Fibroblast of peridontal ligament (primary cell): Measurements from ENCODE around the gene ARL15.

ENCODE experiments used
- DNase-seq: peaks from one replicate; pipeline ENCODE4 v3.0.0-alpha.2; 2010; ENCODE audit errors: extremely low read depth

The ARL15 gene

GRCh38 chr5:54040804-54041203, 269.6 kb downstream of the ARL15 start:
- no peak for DNase-seq

GRCh38 chr5:54040018-54040417, 270.4 kb downstream of the ARL15 start:
- DNase-seq, result no peak

- no peak for DNase-seq
These were observed 273.2 kb downstream of the ARL15 start for GRCh38 chr5:54037205-54037604.

GRCh38 chr5:54030981-54031380, 279.4 kb downstream of the ARL15 start:
- DNase-seq, result no peak

- DNase-seq, result peak; percentile 75
These were observed 285.9 kb downstream of the ARL15 start for GRCh38 chr5:54024466-54024865.

- DNase-seq, result no peak
These were observed 288.1 kb downstream of the ARL15 start for GRCh38 chr5:54022223-54022622.

- DNase-seq, result peak; percentile 41
These were observed 288.8 kb downstream of the ARL15 start for GRCh38 chr5:54021431-54022164.

GRCh38 chr5:54018438-54018837, 291.9 kb downstream of the ARL15 start:
- peak; percentile 12 for DNase-seq

GRCh38 chr5:54017580-54017979, 292.8 kb downstream of the ARL15 start:
- no peak for DNase-seq

- peak; percentile 96 for DNase-seq
These were observed 296.7 kb downstream of the ARL15 start for GRCh38 chr5:54013556-54014194.

GRCh38 chr5:54009828-54010227, 300.5 kb downstream of the ARL15 start:
- no peak for DNase-seq

GRCh38 chr5:54009357-54009756, 301.0 kb downstream of the ARL15 start:
- DNase-seq, result no peak

- DNase-seq, result peak; percentile 47
These were observed 302.3 kb downstream of the ARL15 start for GRCh38 chr5:54007827-54008777.

- no peak for DNase-seq
These were observed 305.7 kb downstream of the ARL15 start for GRCh38 chr5:54004697-54005096.

- DNase-seq, result no peak
These were observed 307.6 kb downstream of the ARL15 start for GRCh38 chr5:54002779-54003178.

- DNase-seq, result peak; percentile 42
These were observed 308.2 kb downstream of the ARL15 start for GRCh38 chr5:54001976-54002775.

GRCh38 chr5:54000011-54000410, 310.4 kb downstream of the ARL15 start:
- no peak for DNase-seq

GRCh38 chr5:53997736-53998627, 312.4 kb downstream of the ARL15 start:
- DNase-seq, result no peak

- no peak for DNase-seq
These were observed 314.4 kb downstream of the ARL15 start for GRCh38 chr5:53996008-53996407.

- peak; percentile 91 for DNase-seq
These were observed 316.2 kb downstream of the ARL15 start for GRCh38 chr5:53994148-53994547.
